ENCODE measurements around the gene GPHB5. TPM values are rescaled to one million over a fixed set of nuclear protein-coding genes. Genes with fewer than 3 reads are reported as not detected.
A peak's percentile ranks its signal among the peaks of the same experiment; 100 is the strongest.

Gene GPHB5
- total and polyA plus RNA-seq, 2 donors (not counting 1 experiment from before 2014, with no cell fraction given): not detected

GRCh38 chr14:63344336-63344735, 25.6 kb upstream of the GPHB5 start:
- Histone ChIP-seq H3K27me3 (ENCODE audit: control insufficient read depth, insufficient read depth, low read length) (no peaks in the 10 kb centered on the region), H4K20me1 (ENCODE audit: control insufficient read depth, extremely low read depth, insufficient read depth, low read length) (no peaks in the 10 kb centered on the region), H3K36me3 (ENCODE audit: control insufficient read depth, insufficient read depth, low read length) (no peaks in the 10 kb centered on the region), H3K9ac (ENCODE audit: insufficient read depth, low read length) (no peak overlapping the region), H3K4me3 (replicated peaks in 1 of 4; ENCODE audit: control extremely low read depth in 1 of 4, insufficient read depth in 1 of 4, low read depth in 3 of 4, low read length in 4 of 4) (no peak overlapping the region), H3K4me1 (ENCODE audit: control insufficient read depth, extremely low read depth, insufficient read depth, low read length) (no peaks in the 10 kb centered on the region), H3K79me2 (ENCODE audit: control insufficient read depth, insufficient read depth, low read length) (no peaks in the 10 kb centered on the region), H3K4me2 (ENCODE audit: extremely low read depth, insufficient read depth, low read length) (no peak overlapping the region), H3K9me3 (ENCODE audit: control insufficient read depth, insufficient read depth, low read depth, low read length) (no peaks in the 10 kb centered on the region), H2AFZ (ENCODE audit: low read length) (no peak overlapping the region), H3K27ac (ENCODE audit: insufficient read depth, low read length) (no peak overlapping the region)
- no peak for DNase-seq (ENCODE audit: low read depth in 2 of 2)
- TF ChIP-seq EZH2 (IDR thresholded peaks at IDR 0.05; ENCODE audit: low read length, missing control alignments) (no peak), CTCF (conservative IDR thresholded peaks at IDR 0.05 in 1 of 2, IDR thresholded peaks at IDR 0.05 in 1 of 2; ENCODE audit: low read depth in 1 of 2, low read length in 2 of 2) (no peak)

GRCh38 chr14:63343878-63344277, 25.1 kb upstream of the GPHB5 start:
- Histone ChIP-seq H3K4me2 (ENCODE audit: extremely low read depth, insufficient read depth, low read length) (no peak overlapping the region), H3K27ac (ENCODE audit: insufficient read depth, low read length) (no peak overlapping the region), H3K4me1 (ENCODE audit: control insufficient read depth, extremely low read depth, insufficient read depth, low read length) (no peaks in the 10 kb centered on the region), H3K27me3 (ENCODE audit: control insufficient read depth, insufficient read depth, low read length) (no peaks in the 10 kb centered on the region), H2AFZ (ENCODE audit: low read length) (no peak overlapping the region), H3K79me2 (ENCODE audit: control insufficient read depth, insufficient read depth, low read length) (no peaks in the 10 kb centered on the region), H3K36me3 (ENCODE audit: control insufficient read depth, insufficient read depth, low read length) (no peaks in the 10 kb centered on the region), H3K9ac (ENCODE audit: insufficient read depth, low read length) (no peak overlapping the region), H3K9me3 (ENCODE audit: control insufficient read depth, insufficient read depth, low read depth, low read length) (no peaks in the 10 kb centered on the region), H4K20me1 (ENCODE audit: control insufficient read depth, extremely low read depth, insufficient read depth, low read length) (no peaks in the 10 kb centered on the region), H3K4me3 (replicated peaks in 1 of 4; ENCODE audit: control extremely low read depth in 1 of 4, insufficient read depth in 1 of 4, low read depth in 3 of 4, low read length in 4 of 4) (no peak overlapping the region)
- no peak for TF ChIP-seq CTCF (conservative IDR thresholded peaks at IDR 0.05 in 1 of 2, IDR thresholded peaks at IDR 0.05 in 1 of 2; ENCODE audit: low read depth in 1 of 2, low read length in 2 of 2)
- no peak for TF ChIP-seq EZH2 (IDR thresholded peaks at IDR 0.05; ENCODE audit: low read length, missing control alignments)
- peak in 1 of 2 donors; percentile 71 for DNase-seq (ENCODE audit: low read depth in 2 of 2)

DNA sequence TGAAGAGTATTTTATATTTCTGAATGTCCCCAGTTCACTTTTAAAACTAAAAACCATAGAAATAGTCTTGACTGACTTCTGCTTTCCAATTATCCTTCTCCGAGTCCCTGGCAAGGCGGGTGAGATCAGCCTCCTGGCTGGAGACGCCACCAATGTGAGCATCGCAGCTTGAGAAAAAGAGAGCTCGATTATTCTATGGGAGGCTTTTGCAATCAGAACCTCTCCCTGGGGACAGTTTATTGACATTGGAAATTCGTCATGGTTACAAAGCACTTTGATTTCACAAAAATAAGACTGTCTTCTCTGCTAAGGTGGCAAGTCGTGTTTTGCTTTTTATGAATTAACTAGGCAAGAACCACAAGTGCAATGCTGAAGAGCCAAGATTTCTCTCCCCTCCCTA, 23.6 kb upstream of the GPHB5 start:
- H4K20me1 ChIP-seq (ENCODE audit: control insufficient read depth, extremely low read depth, insufficient read depth, low read length): no peaks in the 10 kb centered on the region
- peak in 1 of 2 donors; percentile 11 for DNase-seq (ENCODE audit: low read depth in 2 of 2)
- H2AFZ ChIP-seq (ENCODE audit: low read length): no peak overlapping the region
- no peak overlapping the region for H3K9ac ChIP-seq (ENCODE audit: insufficient read depth, low read length)
- no peaks in the 10 kb centered on the region for H3K36me3 ChIP-seq (ENCODE audit: control insufficient read depth, insufficient read depth, low read length)
- no peaks in the 10 kb centered on the region for H3K27me3 ChIP-seq (ENCODE audit: control insufficient read depth, insufficient read depth, low read length)
- H3K27ac ChIP-seq (ENCODE audit: insufficient read depth, low read length): no peak overlapping the region
- H3K4me2 ChIP-seq (ENCODE audit: extremely low read depth, insufficient read depth, low read length): no peak overlapping the region
- no peak overlapping the region for H3K4me3 ChIP-seq (replicated peaks in 1 of 4; ENCODE audit: control extremely low read depth in 1 of 4, insufficient read depth in 1 of 4, low read depth in 3 of 4, low read length in 4 of 4)
- no peaks in the 10 kb centered on the region for H3K9me3 ChIP-seq (ENCODE audit: control insufficient read depth, insufficient read depth, low read depth, low read length)
- no peaks in the 10 kb centered on the region for H3K79me2 ChIP-seq (ENCODE audit: control insufficient read depth, insufficient read depth, low read length)
- TF ChIP-seq EZH2 (IDR thresholded peaks at IDR 0.05; ENCODE audit: low read length, missing control alignments) (no peak), CTCF (conservative IDR thresholded peaks at IDR 0.05 in 1 of 2, IDR thresholded peaks at IDR 0.05 in 1 of 2; ENCODE audit: low read depth in 1 of 2, low read length in 2 of 2) (no peak)
- H3K4me1 ChIP-seq (ENCODE audit: control insufficient read depth, extremely low read depth, insufficient read depth, low read length): no peaks in the 10 kb centered on the region

All from fibroblast of lung (primary cell).